ENCODE results near the gene EXOC6. TPM values are rescaled to one million over a fixed set of nuclear protein-coding genes. Genes with fewer than 3 reads are reported as not detected.

EXOC6 gene
- polyA plus RNA-seq, 2 donors: 1.4 to 2.0 TPM

GRCh38 chr10:92816091-92816531 is 32.2 kb upstream of the EXOC6 start:
- 22 to 35% methylated on average over 1 of the region's 1 CpG for WGBS, 2 donors
- no peak overlapping the region for H3K4me3 ChIP-seq (ENCODE audit: low read depth in 1 of 2, low read length in 2 of 2)
- H3K36me3 ChIP-seq (ENCODE audit: control insufficient read depth in 2 of 2, insufficient read depth in 2 of 2, low read length in 1 of 2): no peaks in the 10 kb centered on the region
- no peaks in the 10 kb centered on the region for H3K27me3 ChIP-seq (ENCODE audit: control insufficient read depth in 1 of 2, insufficient read depth in 2 of 2, low read length in 2 of 2)
- H3K4me1 ChIP-seq (ENCODE audit: control insufficient read depth in 2 of 2, insufficient read depth in 2 of 2, low read length in 1 of 2): no peaks in the 10 kb centered on the region
- H3K9me3 ChIP-seq (ENCODE audit: control insufficient read depth in 2 of 2, insufficient read depth in 1 of 2, low read depth in 1 of 2, low read length in 1 of 2): no peaks in the 10 kb centered on the region
- no peak overlapping the region for H3K27ac ChIP-seq (ENCODE audit: low read depth in 2 of 2, low read length in 1 of 2)

- no peak overlapping the region for H3K27ac ChIP-seq (ENCODE audit: low read depth in 2 of 2, low read length in 1 of 2)
- H3K36me3 ChIP-seq (ENCODE audit: control insufficient read depth in 2 of 2, insufficient read depth in 2 of 2, low read length in 1 of 2): no peaks in the 10 kb centered on the region
- 14 to 29% methylated on average over 6 of the region's 6 CpGs for WGBS, 2 donors
- no peaks in the 10 kb centered on the region for H3K9me3 ChIP-seq (ENCODE audit: control insufficient read depth in 2 of 2, insufficient read depth in 1 of 2, low read depth in 1 of 2, low read length in 1 of 2)
- no peaks in the 10 kb centered on the region for H3K27me3 ChIP-seq (ENCODE audit: control insufficient read depth in 1 of 2, insufficient read depth in 2 of 2, low read length in 2 of 2)
- peaks cover 0 to 2% of the 10 kb centered on the region in 2 donors for H3K4me1 ChIP-seq (ENCODE audit: control insufficient read depth in 2 of 2, insufficient read depth in 2 of 2, low read length in 1 of 2)
- H3K4me3 ChIP-seq (ENCODE audit: low read depth in 1 of 2, low read length in 2 of 2): no peak overlapping the region
These were observed 26.2 kb upstream of the EXOC6 start for GRCh38 chr10:92822060-92822634.

GRCh38 chr10:92822964-92823363 is 25.4 kb upstream of the EXOC6 start:
- Histone ChIP-seq H3K9me3 (ENCODE audit: control insufficient read depth in 2 of 2, insufficient read depth in 1 of 2, low read depth in 1 of 2, low read length in 1 of 2) (no peaks in the 10 kb centered on the region), H3K4me3 (ENCODE audit: low read depth in 1 of 2, low read length in 2 of 2) (no peak overlapping the region), H3K4me1 (ENCODE audit: control insufficient read depth in 2 of 2, insufficient read depth in 2 of 2, low read length in 1 of 2) (peaks cover 0 to 2% of the 10 kb centered on the region in 2 donors), H3K27me3 (ENCODE audit: control insufficient read depth in 1 of 2, insufficient read depth in 2 of 2, low read length in 2 of 2) (no peaks in the 10 kb centered on the region), H3K27ac (ENCODE audit: low read depth in 2 of 2, low read length in 1 of 2) (no peak overlapping the region), H3K36me3 (ENCODE audit: control insufficient read depth in 2 of 2, insufficient read depth in 2 of 2, low read length in 1 of 2) (no peaks in the 10 kb centered on the region)
- WGBS, 2 donors: 66 to 74% methylated on average over 9 of the region's 9 CpGs

GRCh38 chr10:92826061-92826460 is 22.3 kb upstream of the EXOC6 start:
- Histone ChIP-seq H3K4me3 (ENCODE audit: low read depth in 1 of 2, low read length in 2 of 2) (no peak overlapping the region), H3K27ac (ENCODE audit: low read depth in 2 of 2, low read length in 1 of 2) (no peak overlapping the region), H3K4me1 (ENCODE audit: control insufficient read depth in 2 of 2, insufficient read depth in 2 of 2, low read length in 1 of 2) (peaks cover 0 to 2% of the 10 kb centered on the region in 2 donors), H3K36me3 (ENCODE audit: control insufficient read depth in 2 of 2, insufficient read depth in 2 of 2, low read length in 1 of 2) (no peaks in the 10 kb centered on the region), H3K9me3 (ENCODE audit: control insufficient read depth in 2 of 2, insufficient read depth in 1 of 2, low read depth in 1 of 2, low read length in 1 of 2) (no peaks in the 10 kb centered on the region), H3K27me3 (ENCODE audit: control insufficient read depth in 1 of 2, insufficient read depth in 2 of 2, low read length in 2 of 2) (no peaks in the 10 kb centered on the region)
- 56 to 70% methylated on average over 5 of the region's 5 CpGs for WGBS, 2 donors

- Histone ChIP-seq H3K27ac (ENCODE audit: low read depth in 2 of 2, low read length in 1 of 2) (no peak overlapping the region), H3K9me3 (ENCODE audit: control insufficient read depth in 2 of 2, insufficient read depth in 1 of 2, low read depth in 1 of 2, low read length in 1 of 2) (no peaks in the 10 kb centered on the region), H3K27me3 (ENCODE audit: control insufficient read depth in 1 of 2, insufficient read depth in 2 of 2, low read length in 2 of 2) (no peaks in the 10 kb centered on the region)
These were observed 21.8 kb upstream of the EXOC6 start for GRCh38 chr10:92826504-92826903.

GRCh38 chr10:92829042-92829785 is 19.1 kb upstream of the EXOC6 start:
- H3K9me3 ChIP-seq (ENCODE audit: control insufficient read depth in 2 of 2, insufficient read depth in 1 of 2, low read depth in 1 of 2, low read length in 1 of 2): no peaks in the 10 kb centered on the region

More at GRCh38 chr10:92826504-92826903, 21.8 kb upstream of the EXOC6 start:
- Histone ChIP-seq H3K36me3 (ENCODE audit: control insufficient read depth in 2 of 2, insufficient read depth in 2 of 2, low read length in 1 of 2) (no peaks in the 10 kb centered on the region), H3K4me3 (ENCODE audit: low read depth in 1 of 2, low read length in 2 of 2) (no peak overlapping the region), H3K4me1 (ENCODE audit: control insufficient read depth in 2 of 2, insufficient read depth in 2 of 2, low read length in 1 of 2) (peaks cover 0 to 2% of the 10 kb centered on the region in 2 donors)

GRCh38 chr10:92829786-92830377 is 18.4 kb upstream of the EXOC6 start:
- no peaks in the 10 kb centered on the region for H3K9me3 ChIP-seq (ENCODE audit: control insufficient read depth in 2 of 2, insufficient read depth in 1 of 2, low read depth in 1 of 2, low read length in 1 of 2)
- no peaks in the 10 kb centered on the region for H3K36me3 ChIP-seq (ENCODE audit: control insufficient read depth in 2 of 2, insufficient read depth in 2 of 2, low read length in 1 of 2)
- no peaks in the 10 kb centered on the region for H3K4me1 ChIP-seq (ENCODE audit: control insufficient read depth in 2 of 2, insufficient read depth in 2 of 2, low read length in 1 of 2)
- 84 to 90% methylated on average over 4 of the region's 4 CpGs for WGBS, 2 donors
- no peak overlapping the region for H3K4me3 ChIP-seq (ENCODE audit: low read depth in 1 of 2, low read length in 2 of 2)
- no peaks in the 10 kb centered on the region for H3K27me3 ChIP-seq (ENCODE audit: control insufficient read depth in 1 of 2, insufficient read depth in 2 of 2, low read length in 2 of 2)
- H3K27ac ChIP-seq (ENCODE audit: low read depth in 2 of 2, low read length in 1 of 2): no peak overlapping the region

More at GRCh38 chr10:92829042-92829785, 19.1 kb upstream of the EXOC6 start:
- no peaks in the 10 kb centered on the region for H3K4me1 ChIP-seq (ENCODE audit: control insufficient read depth in 2 of 2, insufficient read depth in 2 of 2, low read length in 1 of 2)
- H3K4me3 ChIP-seq (ENCODE audit: low read depth in 1 of 2, low read length in 2 of 2): no peak overlapping the region
- WGBS, 2 donors: 87 to 89% methylated on average over 10 of the region's 10 CpGs
- H3K27me3 ChIP-seq (ENCODE audit: control insufficient read depth in 1 of 2, insufficient read depth in 2 of 2, low read length in 2 of 2): no peaks in the 10 kb centered on the region
- no peaks in the 10 kb centered on the region for H3K36me3 ChIP-seq (ENCODE audit: control insufficient read depth in 2 of 2, insufficient read depth in 2 of 2, low read length in 1 of 2)
- no peak overlapping the region for H3K27ac ChIP-seq (ENCODE audit: low read depth in 2 of 2, low read length in 1 of 2)

GRCh38 chr10:92830478-92831389 is 17.6 kb upstream of the EXOC6 start:
- WGBS, 2 donors: 75 to 77% methylated on average over 12 of the region's 12 CpGs
- Histone ChIP-seq H3K4me3 (ENCODE audit: low read depth in 1 of 2, low read length in 2 of 2) (no peak overlapping the region), H3K27ac (ENCODE audit: low read depth in 2 of 2, low read length in 1 of 2) (no peak overlapping the region)

GRCh38 chr10:92832121-92832520 is 16.2 kb upstream of the EXOC6 start:
- Histone ChIP-seq H3K9me3 (ENCODE audit: control insufficient read depth in 2 of 2, insufficient read depth in 1 of 2, low read depth in 1 of 2, low read length in 1 of 2) (no peaks in the 10 kb centered on the region), H3K36me3 (ENCODE audit: control insufficient read depth in 2 of 2, insufficient read depth in 2 of 2, low read length in 1 of 2) (no peaks in the 10 kb centered on the region), H3K4me3 (ENCODE audit: low read depth in 1 of 2, low read length in 2 of 2) (no peak overlapping the region), H3K4me1 (ENCODE audit: control insufficient read depth in 2 of 2, insufficient read depth in 2 of 2, low read length in 1 of 2) (no peaks in the 10 kb centered on the region), H3K27ac (ENCODE audit: low read depth in 2 of 2, low read length in 1 of 2) (no peak overlapping the region), H3K27me3 (ENCODE audit: control insufficient read depth in 1 of 2, insufficient read depth in 2 of 2, low read length in 2 of 2) (peaks cover 0 to 2% of the 10 kb centered on the region in 2 donors)
- WGBS, 2 donors: 93 to 95% methylated on average over 10 of the region's 10 CpGs

More at GRCh38 chr10:92830478-92831389, 17.6 kb upstream of the EXOC6 start:
- Histone ChIP-seq H3K4me1 (ENCODE audit: control insufficient read depth in 2 of 2, insufficient read depth in 2 of 2, low read length in 1 of 2) (no peaks in the 10 kb centered on the region), H3K9me3 (ENCODE audit: control insufficient read depth in 2 of 2, insufficient read depth in 1 of 2, low read depth in 1 of 2, low read length in 1 of 2) (no peaks in the 10 kb centered on the region), H3K36me3 (ENCODE audit: control insufficient read depth in 2 of 2, insufficient read depth in 2 of 2, low read length in 1 of 2) (no peaks in the 10 kb centered on the region), H3K27me3 (ENCODE audit: control insufficient read depth in 1 of 2, insufficient read depth in 2 of 2, low read length in 2 of 2) (no peaks in the 10 kb centered on the region)
